ENCODE results near the gene TEC. TPM values are rescaled to one million over a fixed set of nuclear protein-coding genes. Genes with fewer than 3 reads are reported as not detected.

The TEC gene
- total RNA-seq, 1 donor from 2014 or later, result 1.8 TPM

- Mint-ChIP-seq H3K36me3 (no peaks in the 10 kb centered on the region), H3K27ac (no peak overlapping the region), H3K4me3 (no peak overlapping the region), H3K9me3 (no peaks in the 10 kb centered on the region), H3K27me3 (no peaks in the 10 kb centered on the region), H3K4me1 (ENCODE audit: unreplicated experiment) (no peaks in the 10 kb centered on the region)
- no peak for TF ChIP-seq CTCF (conservative IDR thresholded peaks at IDR 0.05)
- no peak for DNase-seq (ENCODE audit: extremely low spot score, unreplicated experiment)
These were observed 53.7 kb downstream of the TEC start for GRCh38 chr4:48215977-48216376.

DNA sequence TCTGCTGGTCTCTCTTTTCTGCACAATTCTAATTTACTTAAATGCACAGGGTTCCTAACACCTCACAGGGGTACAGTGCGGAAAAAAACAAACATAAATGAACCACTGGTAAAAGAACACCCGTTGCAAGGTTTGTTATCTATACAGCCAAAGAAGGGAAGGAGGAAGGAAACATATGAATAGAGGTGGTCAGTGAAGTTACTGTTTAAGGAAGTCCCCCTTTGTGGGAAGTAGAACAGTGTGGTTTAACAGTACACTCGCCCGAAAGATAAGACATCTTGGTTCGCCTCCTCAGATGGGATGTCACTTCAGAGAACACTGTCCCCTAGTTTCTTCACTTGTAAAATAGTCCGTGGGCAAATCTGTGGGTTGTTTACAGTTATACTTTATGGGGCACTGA, 57.5 kb downstream of the TEC start:
- DNase-seq (ENCODE audit: extremely low spot score, unreplicated experiment), result no peak
- Mint-ChIP-seq H3K4me1 (ENCODE audit: unreplicated experiment) (no peaks in the 10 kb centered on the region), H3K36me3 (no peaks in the 10 kb centered on the region), H3K4me3 (no peak overlapping the region), H3K27me3 (no peaks in the 10 kb centered on the region), H3K9me3 (no peaks in the 10 kb centered on the region), H3K27ac (no peak overlapping the region)
- TF ChIP-seq CTCF (conservative IDR thresholded peaks at IDR 0.05), result no peak

DNA sequence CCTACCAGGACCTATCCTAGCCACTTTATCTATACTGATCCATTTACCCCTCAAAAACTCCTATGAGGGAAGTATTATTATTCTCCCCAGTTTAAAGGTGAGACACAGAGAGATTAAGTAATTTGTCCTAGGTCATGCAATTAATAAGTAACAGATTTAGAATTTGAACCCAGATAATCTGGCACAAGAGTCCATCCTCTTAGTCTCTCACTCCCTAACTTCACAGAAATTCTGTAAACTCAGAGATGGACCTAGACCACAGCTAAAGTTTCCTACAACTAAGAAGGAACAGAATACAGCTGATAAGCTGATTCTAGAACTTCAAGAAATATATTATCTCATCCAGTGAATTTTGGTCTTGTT, 58.7 kb downstream of the TEC start:
- no peaks in the 10 kb centered on the region for H3K9me3 Mint-ChIP-seq
- no peak for DNase-seq (ENCODE audit: extremely low spot score, unreplicated experiment)

GRCh38 chr4:48205626-48206025, 64.0 kb downstream of the TEC start:
- Mint-ChIP-seq H3K27ac (no peak overlapping the region), H3K27me3 (no peaks in the 10 kb centered on the region), H3K36me3 (no peaks in the 10 kb centered on the region), H3K9me3 (no peaks in the 10 kb centered on the region), H3K4me1 (ENCODE audit: unreplicated experiment) (peaks cover 5% of the 10 kb centered on the region), H3K4me3 (no peak overlapping the region)
- no peak for TF ChIP-seq CTCF (conservative IDR thresholded peaks at IDR 0.05)
- no peak for DNase-seq (ENCODE audit: extremely low spot score, unreplicated experiment)

More for the DNA sequence above, 58.7 kb downstream of the TEC start:
- no peaks in the 10 kb centered on the region for H3K36me3 Mint-ChIP-seq
- no peak for TF ChIP-seq CTCF (conservative IDR thresholded peaks at IDR 0.05)
- no peak overlapping the region for H3K4me3 Mint-ChIP-seq
- no peaks in the 10 kb centered on the region for H3K27me3 Mint-ChIP-seq
- no peaks in the 10 kb centered on the region for H3K4me1 Mint-ChIP-seq (ENCODE audit: unreplicated experiment)
- H3K27ac Mint-ChIP-seq, result no peak overlapping the region

- no peak for DNase-seq (ENCODE audit: extremely low spot score, unreplicated experiment)
- Mint-ChIP-seq H3K9me3 (no peaks in the 10 kb centered on the region), H3K4me1 (ENCODE audit: unreplicated experiment) (peaks cover 5% of the 10 kb centered on the region), H3K27ac (no peak overlapping the region), H3K27me3 (no peaks in the 10 kb centered on the region), H3K36me3 (no peaks in the 10 kb centered on the region), H3K4me3 (no peak overlapping the region)
- no peak for TF ChIP-seq CTCF (conservative IDR thresholded peaks at IDR 0.05)
These were observed 64.5 kb downstream of the TEC start for GRCh38 chr4:48205107-48205506.

DNA sequence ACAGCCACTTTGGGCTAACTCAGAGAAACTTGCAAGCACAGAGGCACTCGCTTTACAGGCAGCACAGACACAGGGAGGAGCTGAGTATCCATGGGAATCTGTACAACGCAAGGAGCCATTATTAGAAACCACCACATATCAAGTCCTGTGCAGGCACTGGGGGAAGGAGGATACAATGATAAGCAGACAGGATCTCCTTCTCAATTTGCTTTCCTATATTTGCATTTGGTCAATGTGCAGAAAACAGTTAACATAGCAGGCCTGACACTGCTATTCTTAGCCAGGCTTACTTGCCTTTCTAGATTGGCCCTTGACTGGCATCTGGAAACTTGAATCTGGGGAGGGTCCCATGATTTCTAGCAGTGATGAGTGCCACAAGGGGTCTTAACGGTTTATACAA, 65.8 kb downstream of the TEC start:
- Mint-ChIP-seq H3K4me3 (no peak overlapping the region), H3K36me3 (no peaks in the 10 kb centered on the region), H3K27ac (no peak overlapping the region), H3K27me3 (no peaks in the 10 kb centered on the region), H3K9me3 (no peaks in the 10 kb centered on the region), H3K4me1 (ENCODE audit: unreplicated experiment) (peaks cover 5% of the 10 kb centered on the region)
- no peak for TF ChIP-seq CTCF (conservative IDR thresholded peaks at IDR 0.05)
- DNase-seq (ENCODE audit: extremely low spot score, unreplicated experiment), result no peak

All from type B pancreatic cell (in vitro differentiated cells).